Activated CD8-positive, alpha-beta T cell treated with anti-CD3 and anti-CD28 coated beads, Interleukin-2, amount 10 ng/mL, durations not matched to agents 7 days and 5 days (primary cell): ENCODE results near the gene CXorf38. TPM values are rescaled to one million over a fixed set of nuclear protein-coding genes. Genes with fewer than 3 reads are reported as not detected.
A peak's percentile ranks its signal among the peaks of the same experiment; 100 is the strongest.

Source experiments
- ATAC-seq: fragments of 150-1000 bp; cut with Tn5 transposase; one replicate; pipeline ENCODE4 v1.10.0; 2021; ENCODE audit warnings: moderate library complexity
- CTCF ChIA-PET: fragments of 350-600 bp; sonication (Branson Sonifier 250); formaldehyde crosslinking; loops from one replicate; lab custom pipeline; 2021; ENCODE audit warnings: antibody characterized with exemption; lab: Charles Lee
- POLR2A ChIA-PET: fragments of 350-600 bp; sonication (Branson Sonifier 250); formaldehyde crosslinking; loops from one replicate; lab custom pipeline; 2021; ENCODE audit warnings: antibody characterized with exemption; lab: Charles Lee
- DNase-seq: peaks from one replicate; pipeline ENCODE4 v3.0.0-alpha.2; 2020
- H3K27ac Mint-ChIP-seq: one replicate; pipeline ENCODE4 v1.8.0; 2021; ENCODE audit warnings: mild to moderate bottlenecking, mixed read lengths
- H3K27me3 Mint-ChIP-seq: one replicate; pipeline ENCODE4 v1.8.0; 2021; ENCODE audit warnings: low read depth, mixed read lengths
- H3K36me3 Mint-ChIP-seq: one replicate; pipeline ENCODE4 v1.8.0; 2021; ENCODE audit warnings: low read depth, mixed read lengths
- H3K4me1 Mint-ChIP-seq: one replicate; pipeline ENCODE4 v1.8.0; 2021; ENCODE audit warnings: low read depth, mixed read lengths
- H3K4me3 Mint-ChIP-seq: one replicate; pipeline ENCODE4 v1.8.0; 2021; ENCODE audit warnings: mild to moderate bottlenecking, mixed read lengths
- H3K9me3 Mint-ChIP-seq: one replicate; pipeline ENCODE4 v1.8.0; 2022; ENCODE audit warnings: mixed read lengths; ENCODE audit not compliant: insufficient read depth
- total RNA-seq, 2 experiments: library from RNA; stranded (reverse); gene quantifications; one replicate each; pipeline ENCODE4 v1.2.3, GENCODE V29; 2021

The CXorf38 gene
- total RNA-seq, 2 experiments from 2014 or later: 19.3 to 19.9 TPM

DNA sequence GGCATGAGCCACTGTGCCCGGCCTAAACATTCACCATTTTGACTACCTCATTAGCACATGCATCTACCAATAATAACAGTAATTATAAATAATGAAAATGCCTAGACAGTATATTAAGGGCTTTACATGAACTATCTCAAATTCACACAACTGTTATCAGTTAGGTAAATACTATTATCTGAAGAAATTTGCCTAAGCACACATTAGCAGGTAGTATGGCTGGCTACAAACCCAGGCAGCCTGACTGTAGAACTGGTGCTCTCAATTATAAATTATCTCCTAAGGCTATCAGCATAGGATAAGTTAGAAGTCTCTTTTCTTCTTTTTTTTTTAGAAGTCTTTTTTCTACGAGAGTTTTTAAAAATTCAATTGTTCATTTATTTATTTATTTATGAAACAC is 14.1 kb upstream of the CXorf38 start:
- ChIA-PET POLR2A (interaction anchor here (0.7 kb wide), 1 partner anchor 26 kb away, joined by 3 read pairs; no protein-coding TSS in a partner anchor), CTCF (interaction anchor here (1.2 kb wide), 1 partner anchor 10 kb away, joined by 5 read pairs; no protein-coding TSS in a partner anchor)
- Mint-ChIP-seq H3K4me3 (no peak overlapping the region), H3K27ac (no peak overlapping the region), H3K27me3 (no peaks in the 10 kb centered on the region), H3K36me3 (peaks cover 30% of the 10 kb centered on the region), H3K4me1 (peaks cover 15% of the 10 kb centered on the region), H3K9me3 (no peaks in the 10 kb centered on the region)
- ATAC-seq (no peak), DNase-seq (no peak)

DNA sequence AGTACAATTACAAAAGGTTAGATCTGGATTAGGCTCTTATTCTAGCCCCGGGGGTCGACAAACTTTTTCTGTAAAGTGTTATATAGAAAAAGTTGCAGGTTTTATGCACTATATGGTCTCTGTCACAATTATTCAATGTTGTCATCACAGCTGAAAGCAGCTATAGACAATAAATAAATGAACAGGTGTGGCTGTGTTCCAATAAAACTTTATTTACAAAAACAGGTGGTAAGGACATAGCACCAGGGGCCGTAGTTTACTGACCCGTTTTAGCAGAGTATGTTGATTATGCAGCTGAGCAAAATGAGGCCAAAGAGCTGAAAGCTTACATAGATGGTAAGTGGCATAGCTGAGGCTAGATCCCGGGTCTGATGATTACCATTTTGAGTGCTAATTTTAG is 13.0 kb upstream of the CXorf38 start:
- no peaks in the 10 kb centered on the region for H3K27me3 Mint-ChIP-seq
- H3K4me3 Mint-ChIP-seq: no peak overlapping the region
- POLR2A ChIA-PET: no interaction called here
- peaks cover 15% of the 10 kb centered on the region for H3K4me1 Mint-ChIP-seq
- DNase-seq (no peak), ATAC-seq (no peak)
- peaks cover 22% of the 10 kb centered on the region for H3K36me3 Mint-ChIP-seq
- H3K27ac Mint-ChIP-seq: no peak overlapping the region
- CTCF ChIA-PET: no interaction called here
- H3K9me3 Mint-ChIP-seq: no peaks in the 10 kb centered on the region

DNA sequence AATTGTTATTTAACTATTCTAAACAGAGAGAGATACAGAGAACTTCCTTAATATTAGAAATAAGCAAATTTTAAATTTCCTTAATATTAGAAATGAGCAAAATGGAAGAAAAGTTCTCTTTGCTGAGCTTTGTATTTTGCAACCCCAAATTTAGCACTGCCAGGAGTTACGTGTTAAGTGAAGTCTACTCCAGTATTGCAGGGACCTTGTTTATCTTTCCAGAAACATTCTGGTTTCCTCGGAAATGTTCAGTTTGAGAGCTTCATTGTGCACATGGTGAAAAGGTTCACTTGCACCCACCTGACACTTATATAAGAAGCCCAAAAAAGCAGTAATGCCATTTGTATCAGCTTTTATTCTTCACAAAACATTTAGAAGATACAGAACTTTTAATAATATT is 6.2 kb upstream of the CXorf38 start:
- Mint-ChIP-seq H3K27ac (no peak overlapping the region), H3K36me3 (peaks cover 17% of the 10 kb centered on the region), H3K4me1 (no peaks in the 10 kb centered on the region), H3K4me3 (no peak overlapping the region), H3K27me3 (no peaks in the 10 kb centered on the region), H3K9me3 (no peaks in the 10 kb centered on the region)
- CTCF ChIA-PET: interaction anchor here (0.5 to 4.5 kb wide), 3 partner anchors 141 to 462 kb away, joined by 3 to 64 read pairs (median 4); no protein-coding TSS in a partner anchor
- no peak for DNase-seq
- POLR2A ChIA-PET: interaction anchor here (1.5 kb wide), 1 partner anchor 141 kb away, joined by 3 read pairs; no protein-coding TSS in a partner anchor
- no peak for ATAC-seq

DNA sequence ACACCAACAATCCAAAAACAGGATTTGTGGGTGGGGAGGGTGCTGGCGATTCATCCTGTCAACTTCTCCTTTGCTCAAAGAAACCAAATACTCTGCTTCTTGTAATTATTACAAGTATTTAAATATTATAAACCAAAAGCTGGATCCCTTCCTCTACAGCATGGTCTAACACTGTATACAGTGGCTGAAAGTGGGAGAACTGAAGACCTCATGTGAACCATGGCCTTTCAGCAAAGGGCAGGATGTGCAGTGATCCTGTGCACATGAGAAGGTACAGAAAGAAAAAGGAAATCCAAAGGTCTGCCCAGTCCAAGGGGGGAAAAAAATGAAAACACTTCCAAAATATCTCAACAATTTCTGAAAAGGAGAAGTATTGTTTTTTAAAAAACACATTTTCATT is 5.3 kb upstream of the CXorf38 start:
- ATAC-seq (no peak), DNase-seq (no peak)
- CTCF ChIA-PET: interaction anchor here (1.1 to 4.5 kb wide), 10 partner anchors 9 to 462 kb away, joined by 3 to 64 read pairs (median 5); no protein-coding TSS in a partner anchor
- H3K9me3 Mint-ChIP-seq: no peaks in the 10 kb centered on the region
- no peaks in the 10 kb centered on the region for H3K27me3 Mint-ChIP-seq
- no peak overlapping the region for H3K27ac Mint-ChIP-seq
- H3K4me1 Mint-ChIP-seq: peaks cover 2% of the 10 kb centered on the region
- H3K4me3 Mint-ChIP-seq: no peak overlapping the region
- H3K36me3 Mint-ChIP-seq: peaks cover 17% of the 10 kb centered on the region
- POLR2A ChIA-PET: interaction anchor here (1.5 kb wide), 1 partner anchor 142 kb away, joined by 3 read pairs; no protein-coding TSS in a partner anchor

DNA sequence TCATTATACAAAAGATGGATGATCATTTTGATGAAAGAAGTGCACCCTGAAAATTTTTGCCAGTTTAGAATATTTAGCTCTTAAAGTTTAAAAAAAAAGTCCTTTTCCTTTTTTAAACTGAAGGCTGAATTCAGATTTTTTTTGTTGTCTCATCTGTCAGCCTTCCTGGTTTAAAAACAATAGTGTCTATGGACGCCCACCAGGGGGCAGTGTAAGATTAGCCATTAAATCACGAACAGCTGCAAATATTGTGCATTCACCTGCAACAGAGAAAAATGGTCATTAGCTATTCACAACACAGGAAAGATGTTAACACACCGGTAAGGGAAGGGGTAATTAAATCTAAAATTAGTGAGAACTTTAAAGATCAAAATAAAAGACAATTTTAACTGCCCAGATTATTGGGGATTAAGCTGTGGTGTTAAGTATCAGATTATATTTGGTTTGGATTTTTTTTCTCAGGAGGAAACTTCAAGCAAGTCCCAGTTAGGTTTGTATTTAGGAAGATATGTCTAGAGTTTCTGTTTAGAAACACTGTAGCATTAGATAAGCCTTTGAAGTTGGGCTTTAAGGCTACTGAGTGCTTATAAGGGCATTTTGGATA is 4.4 kb upstream of the CXorf38 start:
- DNase-seq (peak; percentile 78), ATAC-seq (no peak)
- peaks cover 3% of the 10 kb centered on the region for H3K4me1 Mint-ChIP-seq
- no peak overlapping the region for H3K27ac Mint-ChIP-seq
- H3K4me3 Mint-ChIP-seq: no peak overlapping the region
- H3K27me3 Mint-ChIP-seq: no peaks in the 10 kb centered on the region
- no peaks in the 10 kb centered on the region for H3K9me3 Mint-ChIP-seq
- H3K36me3 Mint-ChIP-seq: peaks cover 19% of the 10 kb centered on the region
- POLR2A ChIA-PET: interaction anchor here (0.6 to 1.0 kb wide), 3 partner anchors 84 to 544 kb away, joined by 3 read pairs; partner anchors contain the start of gene MED14
- CTCF ChIA-PET: interaction anchor here (0.7 to 4.5 kb wide), 31 partner anchors 9 to 594 kb away, joined by 3 to 64 read pairs (median 4); no protein-coding TSS in a partner anchor

DNA sequence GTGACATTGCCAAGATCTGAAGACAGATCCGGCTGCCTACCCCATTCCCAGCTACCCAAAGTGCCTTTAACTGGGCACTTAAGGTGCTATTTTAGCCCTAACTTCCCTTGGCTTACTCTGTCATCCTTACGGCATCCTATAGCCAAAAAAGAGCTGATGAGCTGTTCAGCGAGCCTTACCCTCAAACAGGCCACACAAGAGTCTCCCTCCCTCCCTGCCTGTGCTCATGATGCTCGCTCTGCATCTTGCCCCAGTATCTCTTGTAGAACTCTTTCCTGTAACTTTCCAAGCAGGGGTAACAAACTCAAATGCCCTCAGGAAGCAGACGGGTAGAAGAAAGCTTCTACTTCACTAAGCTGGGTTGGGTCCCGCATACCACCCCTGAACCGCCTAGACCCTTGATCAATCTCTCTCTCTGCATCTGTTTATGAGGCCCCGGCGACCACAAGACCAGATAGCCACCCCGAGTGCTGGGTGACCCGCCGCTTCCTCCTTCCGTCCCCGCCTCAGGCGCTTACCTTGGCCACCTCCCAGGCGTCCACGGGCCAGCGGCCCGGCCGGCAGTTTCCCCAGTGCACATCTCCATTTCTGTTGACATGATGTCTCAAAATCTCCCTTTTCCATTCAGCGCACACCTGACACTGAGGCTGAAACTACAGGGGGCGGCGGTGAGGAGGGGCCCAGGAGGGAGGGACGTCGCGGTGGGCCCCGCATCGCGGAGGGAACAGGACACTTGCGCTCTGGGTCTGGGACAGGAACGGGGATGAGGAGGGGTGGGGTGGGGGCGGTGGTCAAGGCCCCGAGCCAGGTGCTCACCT is 663 bp downstream of the CXorf38 start:
- H3K27ac Mint-ChIP-seq: peak overlapping the region; percentile 96
- peaks cover 21% of the 10 kb centered on the region for H3K4me1 Mint-ChIP-seq
- H3K4me3 Mint-ChIP-seq: peak overlapping the region; percentile 94
- POLR2A ChIA-PET: interaction anchor here (0.5 to 1.5 kb wide), 2 partner anchors 65 to 444 kb away, joined by 3 to 6 read pairs; no protein-coding TSS in a partner anchor
- peaks cover 35% of the 10 kb centered on the region for H3K36me3 Mint-ChIP-seq
- H3K9me3 Mint-ChIP-seq: no peaks in the 10 kb centered on the region
- CTCF ChIA-PET: interaction anchor here (1.1 to 3.8 kb wide), 3 partner anchors 88 to 147 kb away, joined by 3 to 20 read pairs (median 6); partner anchors contain the start of gene MED14
- peak; percentile 27 for ATAC-seq
- peak; percentile 50 for DNase-seq
- no peaks in the 10 kb centered on the region for H3K27me3 Mint-ChIP-seq

DNA sequence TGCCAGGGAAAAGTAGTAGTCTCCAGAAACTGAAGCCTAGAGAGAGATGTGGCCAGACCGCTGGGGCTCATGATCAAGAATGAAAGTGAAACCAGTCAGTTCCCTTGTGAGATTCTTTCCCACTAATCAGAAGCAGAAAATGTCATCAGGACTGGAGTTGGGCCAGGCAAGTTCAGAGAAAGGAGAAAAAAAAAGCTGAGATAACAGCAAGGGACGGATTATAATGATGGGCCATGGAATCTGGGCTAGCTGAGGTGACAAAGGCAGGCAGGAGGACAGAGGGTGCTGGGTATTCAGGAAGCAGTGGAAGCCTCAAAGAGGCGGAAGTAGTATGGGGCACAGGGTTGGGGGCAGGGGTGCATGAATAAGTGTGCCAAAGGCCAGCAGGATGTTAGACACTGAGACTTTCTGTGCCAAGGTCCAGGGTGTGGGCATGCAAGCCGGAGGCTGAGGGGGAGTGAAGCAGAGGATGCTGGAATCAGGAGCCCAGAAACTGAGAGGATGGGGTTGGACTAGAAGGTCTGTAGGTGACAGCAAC is 2.5 kb downstream of the CXorf38 start:
- Mint-ChIP-seq H3K4me3 (peak overlapping the region; percentile 85), H3K36me3 (peaks cover 34% of the 10 kb centered on the region), H3K9me3 (no peaks in the 10 kb centered on the region), H3K27me3 (no peaks in the 10 kb centered on the region), H3K27ac (peak overlapping the region; percentile 93), H3K4me1 (peaks cover 21% of the 10 kb centered on the region)
- ATAC-seq: peak; percentile 57
- peak; percentile 66 for DNase-seq
- ChIA-PET POLR2A (no interaction called here), CTCF (interaction anchor here (1.7 to 3.8 kb wide), 2 partner anchors 101 to 150 kb away, joined by 4 to 20 read pairs; no protein-coding TSS in a partner anchor)

DNA sequence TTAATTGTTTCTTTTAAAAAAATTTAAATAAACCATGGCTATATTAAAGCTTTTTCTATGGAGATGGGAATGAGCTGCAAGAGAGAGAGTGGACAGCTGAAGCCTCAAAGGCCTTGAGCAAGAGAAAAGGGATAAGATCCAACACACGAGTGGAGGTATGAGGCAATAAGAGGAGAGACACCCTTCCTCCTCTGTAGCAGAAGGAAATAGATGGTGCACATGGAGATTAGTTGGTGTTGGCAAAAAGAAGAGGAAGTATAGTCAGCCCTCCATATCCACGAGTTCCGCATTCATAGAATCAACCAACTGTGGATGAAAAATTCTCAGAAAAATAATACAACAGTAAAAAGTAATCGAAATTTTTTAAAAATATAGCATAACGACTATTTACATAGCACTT is 3.2 kb downstream of the CXorf38 start:
- peak overlapping the region; percentile 85 for H3K4me3 Mint-ChIP-seq
- H3K9me3 Mint-ChIP-seq: no peaks in the 10 kb centered on the region
- ChIA-PET POLR2A (interaction anchor here (1.5 kb wide), 1 partner anchor 63 kb away, joined by 6 read pairs; the partner anchor contains the start of gene ATP6AP2), CTCF (interaction anchor here (1.7 to 2.1 kb wide), 2 partner anchors 99 to 150 kb away, joined by 4 to 11 read pairs; no protein-coding TSS in a partner anchor)
- peak overlapping the region; percentile 75 for H3K27ac Mint-ChIP-seq
- DNase-seq: no peak
- no peak for ATAC-seq
- no peaks in the 10 kb centered on the region for H3K27me3 Mint-ChIP-seq
- peaks cover 36% of the 10 kb centered on the region for H3K36me3 Mint-ChIP-seq
- H3K4me1 Mint-ChIP-seq: peaks cover 21% of the 10 kb centered on the region

DNA sequence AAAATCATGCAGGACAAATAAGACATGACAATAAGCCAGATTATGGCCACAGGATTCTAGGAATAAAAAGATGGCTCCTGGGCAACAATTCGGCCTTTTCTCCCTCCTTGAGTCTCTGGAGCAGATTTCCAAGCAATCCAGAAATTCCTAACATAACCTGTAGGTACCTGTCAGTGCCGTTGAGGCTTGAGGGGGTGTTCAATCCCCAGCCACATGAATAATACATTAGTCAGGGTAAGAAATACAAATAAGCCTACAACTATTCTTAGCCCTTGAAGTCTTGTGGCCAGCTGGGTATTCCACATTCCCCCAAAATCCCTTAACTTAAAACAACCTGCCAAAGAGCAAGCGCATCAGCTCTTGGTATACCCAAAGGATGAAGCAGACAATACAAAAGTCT is 9.7 kb downstream of the CXorf38 start:
- H3K4me1 Mint-ChIP-seq: peaks cover 9% of the 10 kb centered on the region
- CTCF ChIA-PET: no interaction called here
- H3K27me3 Mint-ChIP-seq: no peaks in the 10 kb centered on the region
- H3K36me3 Mint-ChIP-seq: peaks cover 52% of the 10 kb centered on the region
- DNase-seq (no peak), ATAC-seq (no peak)
- no peaks in the 10 kb centered on the region for H3K9me3 Mint-ChIP-seq
- no peak overlapping the region for H3K27ac Mint-ChIP-seq
- no peak overlapping the region for H3K4me3 Mint-ChIP-seq
- POLR2A ChIA-PET: no interaction called here

DNA sequence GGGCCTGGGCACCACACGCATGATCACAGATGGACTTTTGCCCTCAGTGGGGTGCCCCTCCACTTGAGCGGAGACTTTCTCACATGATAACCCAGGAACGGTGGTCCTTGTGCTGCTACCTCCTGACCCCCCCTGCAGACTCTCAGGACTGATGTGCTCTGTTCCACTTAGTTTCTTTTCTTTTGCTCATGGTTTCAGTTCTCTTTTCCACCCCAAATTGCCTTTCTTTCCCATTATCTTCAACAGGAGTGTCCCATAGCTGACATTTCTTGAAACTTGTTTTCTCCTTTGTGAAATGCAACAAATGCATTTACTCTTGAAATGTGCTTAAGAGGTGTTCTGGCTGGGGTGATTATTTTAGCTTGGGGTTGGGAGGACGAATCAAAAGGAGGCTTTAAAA is 15.2 kb downstream of the CXorf38 start:
- H3K36me3 Mint-ChIP-seq: peaks cover 48% of the 10 kb centered on the region

DNA sequence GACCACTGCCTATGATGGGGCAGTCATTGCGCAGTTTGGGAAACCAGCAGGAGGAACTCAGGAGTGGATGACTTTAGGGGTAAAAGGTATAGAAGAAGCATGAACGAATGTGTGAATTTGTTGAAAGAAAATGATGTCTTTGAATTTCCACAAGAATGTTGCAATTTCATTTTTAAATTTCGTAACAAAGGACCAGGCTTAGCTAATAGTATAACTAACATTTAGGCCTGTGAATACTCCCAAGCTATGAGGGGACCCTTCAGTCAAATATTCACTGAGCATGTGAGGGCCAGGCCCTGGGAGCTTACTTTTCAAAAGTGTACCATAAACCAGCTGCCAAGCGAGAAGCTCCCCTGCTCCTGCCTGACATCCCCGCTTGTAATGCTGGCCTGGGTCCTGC is 18.9 kb downstream of the CXorf38 start:
- ChIA-PET POLR2A (no interaction called here), CTCF (interaction anchor here (1.1 kb wide), 1 partner anchor 85 kb away, joined by 3 read pairs; no protein-coding TSS in a partner anchor)
- no peak for DNase-seq
- H3K9me3 Mint-ChIP-seq: no peaks in the 10 kb centered on the region
- ATAC-seq: no peak
- H3K36me3 Mint-ChIP-seq: peaks cover 23% of the 10 kb centered on the region
- H3K4me1 Mint-ChIP-seq: no peaks in the 10 kb centered on the region
- H3K4me3 Mint-ChIP-seq: no peak overlapping the region
- no peak overlapping the region for H3K27ac Mint-ChIP-seq
- no peaks in the 10 kb centered on the region for H3K27me3 Mint-ChIP-seq

More for the DNA sequence above, 15.2 kb downstream of the CXorf38 start:
- ChIA-PET CTCF (no interaction called here), POLR2A (no interaction called here)
- ATAC-seq (no peak), DNase-seq (no peak)
- Mint-ChIP-seq H3K9me3 (no peaks in the 10 kb centered on the region), H3K4me1 (no peaks in the 10 kb centered on the region), H3K4me3 (no peak overlapping the region), H3K27ac (no peak overlapping the region), H3K27me3 (no peaks in the 10 kb centered on the region)
